NOMO-1 treated with dmso at 0.1 percent for 144 hours (cell line): ENCODE measurements around the gene PRSS12.
"Not testable (repeated sequence)": the region's sequence is repeated elsewhere in the genome, so short reads cannot be mapped to it uniquely, and the experiment has no call there.

ENCODE experiments used
- DNase-seq: peaks from one replicate; lab custom pipeline; 2025; ENCODE audit not compliant: unreplicated experiment; lab: John Stamatoyannopoulos, UW

Gene PRSS12

GRCh38 chr4:118279920-118280432 lies 72.8 kb downstream of the PRSS12 start:
- DNase-seq, result no peak

GRCh38 chr4:118279328-118279727 lies 73.5 kb downstream of the PRSS12 start:
- DNase-seq, result no peak

GRCh38 chr4:118278473-118279274 lies 74.1 kb downstream of the PRSS12 start:
- DNase-seq, result peak; percentile 95

GRCh38 chr4:118277243-118277642 lies 75.6 kb downstream of the PRSS12 start:
- DNase-seq, result no peak

- no peak for DNase-seq
Measured at GRCh38 chr4:118276580-118276979, 76.2 kb downstream of the PRSS12 start.

GRCh38 chr4:118273642-118274041 lies 79.2 kb downstream of the PRSS12 start:
- no peak for DNase-seq

GRCh38 chr4:118271788-118272187 lies 81.0 kb downstream of the PRSS12 start:
- no peak for DNase-seq

GRCh38 chr4:118270492-118270891 lies 82.3 kb downstream of the PRSS12 start:
- no peak for DNase-seq

- no peak for DNase-seq
Measured at GRCh38 chr4:118268780-118269179, 84.0 kb downstream of the PRSS12 start.

GRCh38 chr4:118266145-118266496 lies 86.7 kb downstream of the PRSS12 start:
- DNase-seq, result not testable (repeated sequence)

GRCh38 chr4:118265312-118266144 lies 87.3 kb downstream of the PRSS12 start:
- no peak for DNase-seq

- no peak for DNase-seq
Measured at GRCh38 chr4:118264096-118264495, 88.7 kb downstream of the PRSS12 start.

GRCh38 chr4:118260309-118260708 lies 92.5 kb downstream of the PRSS12 start:
- no peak for DNase-seq

GRCh38 chr4:118259111-118259510 lies 93.7 kb downstream of the PRSS12 start:
- DNase-seq, result no peak

GRCh38 chr4:118254368-118254767 lies 98.4 kb downstream of the PRSS12 start:
- no peak for DNase-seq

GRCh38 chr4:118249890-118250289 lies 102.9 kb downstream of the PRSS12 start:
- DNase-seq, result no peak

- DNase-seq, result no peak
Measured at GRCh38 chr4:118237531-118237930, 115.3 kb downstream of the PRSS12 start.

GRCh38 chr4:118235566-118236120 lies 117.2 kb downstream of the PRSS12 start:
- DNase-seq, result no peak
